ENCODE measurements around the gene RTRAF.

- TF ChIP-seq CTCF (IDR thresholded peaks at IDR 0.05), result no peak
- no peak for TF ChIP-seq POLR2A (IDR thresholded peaks at IDR 0.05)
Measured at GRCh38 chr14:52044791-52045522, 55.6 kb downstream of the RTRAF start.

Data from esophagus squamous epithelium (tissue), 4 donors.